ENCODE results near the gene CAMTA1.

The CAMTA1 gene

GRCh38 chr1:7043719-7044535 is 258.7 kb downstream of the CAMTA1 start (continued):
- TF ChIP-seq CREB5 (CRISPR knock-in tag; IDR thresholded peaks at IDR 0.05; ENCODE audit: low read depth) (no peak), RARB (CRISPR knock-in tag; IDR thresholded peaks at IDR 0.05) (no peak), ZNF565 (CRISPR knock-in tag; conservative IDR thresholded peaks at IDR 0.05; ENCODE audit: low read depth) (no peak), ISL1 (CRISPR knock-in tag; IDR thresholded peaks at IDR 0.05) (no peak), ZFP3 (CRISPR knock-in tag; IDR thresholded peaks at IDR 0.05) (no peak), ZNF8 (CRISPR knock-in tag; IDR thresholded peaks at IDR 0.05) (no peak), ZFP30 (CRISPR knock-in tag; IDR thresholded peaks at IDR 0.05) (no peak), SNAI2 (CRISPR knock-in tag; IDR thresholded peaks at IDR 0.05) (no peak)

- TF ChIP-seq POU6F1 (CRISPR knock-in tag; IDR thresholded peaks at IDR 0.05; ENCODE audit: borderline replicate concordance, low read depth) (no peak), PPARA (CRISPR knock-in tag; IDR thresholded peaks at IDR 0.05; ENCODE audit: borderline replicate concordance) (no peak), BACH2 (CRISPR knock-in tag; IDR thresholded peaks at IDR 0.05; ENCODE audit: borderline replicate concordance) (no peak), CREB5 (CRISPR knock-in tag; IDR thresholded peaks at IDR 0.05; ENCODE audit: low read depth) (no peak), TCF4 (CRISPR knock-in tag; IDR thresholded peaks at IDR 0.05; ENCODE audit: borderline replicate concordance) (no peak), RARB (CRISPR knock-in tag; IDR thresholded peaks at IDR 0.05) (no peak), TOX (CRISPR knock-in tag; IDR thresholded peaks at IDR 0.05; ENCODE audit: borderline replicate concordance) (no peak), ZC3H10 (CRISPR knock-in tag; IDR thresholded peaks at IDR 0.05) (no peak), ZFP3 (CRISPR knock-in tag; IDR thresholded peaks at IDR 0.05) (no peak), OSR1 (CRISPR knock-in tag; IDR thresholded peaks at IDR 0.05) (no peak), GLIS3 (CRISPR knock-in tag; IDR thresholded peaks at IDR 0.05) (no peak), PATZ1 (CRISPR knock-in tag; IDR thresholded peaks at IDR 0.05; ENCODE audit: borderline replicate concordance) (no peak), TSHZ2 (CRISPR knock-in tag; IDR thresholded peaks at IDR 0.05) (no peak)
- ATAC-seq: no peak
Observed at GRCh38 chr1:7045897-7046296, 260.6 kb downstream of the CAMTA1 start.

GRCh38 chr1:7046314-7046713 is 261.1 kb downstream of the CAMTA1 start:
- ATAC-seq: peak; percentile 79
- no peak for TF ChIP-seq RARB (CRISPR knock-in tag; IDR thresholded peaks at IDR 0.05)
- no peak for TF ChIP-seq GLIS3 (CRISPR knock-in tag; IDR thresholded peaks at IDR 0.05)
- TF ChIP-seq ESRRG (CRISPR knock-in tag; IDR thresholded peaks at IDR 0.05): no peak
- TF ChIP-seq CSDC2 (CRISPR knock-in tag; IDR thresholded peaks at IDR 0.05): peak; percentile 54; the same call in 1 of the 2 replicates
- no peak for TF ChIP-seq BACH2 (CRISPR knock-in tag; IDR thresholded peaks at IDR 0.05; ENCODE audit: borderline replicate concordance)
- peak; percentile 79; the same call in 1 of the 2 replicates for TF ChIP-seq SNAI2 (CRISPR knock-in tag; IDR thresholded peaks at IDR 0.05)
- TF ChIP-seq ZNF8 (CRISPR knock-in tag; IDR thresholded peaks at IDR 0.05): no peak
- TF ChIP-seq ARNTL (CRISPR knock-in tag; IDR thresholded peaks at IDR 0.05; ENCODE audit: borderline replicate concordance, low read depth): no peak
- peak; percentile 22; the same call in 1 of the 2 replicates for TF ChIP-seq ZNF70 (CRISPR knock-in tag; IDR thresholded peaks at IDR 0.05)
- no peak for TF ChIP-seq OSR1 (CRISPR knock-in tag; IDR thresholded peaks at IDR 0.05)
- no peak for TF ChIP-seq PATZ1 (CRISPR knock-in tag; IDR thresholded peaks at IDR 0.05; ENCODE audit: borderline replicate concordance)
- TF ChIP-seq PPARA (CRISPR knock-in tag; IDR thresholded peaks at IDR 0.05; ENCODE audit: borderline replicate concordance): no peak
- TF ChIP-seq TSHZ2 (CRISPR knock-in tag; IDR thresholded peaks at IDR 0.05): no peak
